ENCODE measurements around the gene COBL.

COBL gene

GRCh38 chr7:51234139-51234538 is 82.5 kb downstream of the COBL start:
- in situ Hi-C loops (cut with HindIII; ENCODE audit: low sequenced_read_pairs), result no loop called here
- H3K4me3 ChIP-seq (ENCODE audit: low read depth, low read length), result no peak overlapping the region
- no peak for DNase-seq (ENCODE audit: low read depth)

GRCh38 chr7:51233374-51233773 is 83.2 kb downstream of the COBL start:
- in situ Hi-C loops (cut with HindIII; ENCODE audit: low sequenced_read_pairs), result no loop called here
- TF ChIP-seq, protein P1, sequence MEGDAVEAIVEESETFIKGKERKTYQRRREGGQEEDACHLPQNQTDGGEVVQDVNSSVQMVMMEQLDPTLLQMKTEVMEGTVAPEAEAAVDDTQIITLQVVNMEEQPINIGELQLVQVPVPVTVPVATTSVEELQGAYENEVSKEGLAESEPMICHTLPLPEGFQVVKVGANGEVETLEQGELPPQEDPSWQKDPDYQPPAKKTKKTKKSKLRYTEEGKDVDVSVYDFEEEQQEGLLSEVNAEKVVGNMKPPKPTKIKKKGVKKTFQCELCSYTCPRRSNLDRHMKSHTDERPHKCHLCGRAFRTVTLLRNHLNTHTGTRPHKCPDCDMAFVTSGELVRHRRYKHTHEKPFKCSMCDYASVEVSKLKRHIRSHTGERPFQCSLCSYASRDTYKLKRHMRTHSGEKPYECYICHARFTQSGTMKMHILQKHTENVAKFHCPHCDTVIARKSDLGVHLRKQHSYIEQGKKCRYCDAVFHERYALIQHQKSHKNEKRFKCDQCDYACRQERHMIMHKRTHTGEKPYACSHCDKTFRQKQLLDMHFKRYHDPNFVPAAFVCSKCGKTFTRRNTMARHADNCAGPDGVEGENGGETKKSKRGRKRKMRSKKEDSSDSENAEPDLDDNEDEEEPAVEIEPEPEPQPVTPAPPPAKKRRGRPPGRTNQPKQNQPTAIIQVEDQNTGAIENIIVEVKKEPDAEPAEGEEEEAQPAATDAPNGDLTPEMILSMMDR (IDR thresholded peaks at IDR 0.05; ENCODE audit: low read depth, low read length, missing control alignments), result no peak
- no peak for DNase-seq (ENCODE audit: low read depth)
- H3K4me3 ChIP-seq (ENCODE audit: low read depth, low read length), result no peak overlapping the region

More at GRCh38 chr7:51234139-51234538, 82.5 kb downstream of the COBL start:
- TF ChIP-seq, protein P1 (IDR thresholded peaks at IDR 0.05; ENCODE audit: low read depth, low read length, missing control alignments), result no peak

DNA sequence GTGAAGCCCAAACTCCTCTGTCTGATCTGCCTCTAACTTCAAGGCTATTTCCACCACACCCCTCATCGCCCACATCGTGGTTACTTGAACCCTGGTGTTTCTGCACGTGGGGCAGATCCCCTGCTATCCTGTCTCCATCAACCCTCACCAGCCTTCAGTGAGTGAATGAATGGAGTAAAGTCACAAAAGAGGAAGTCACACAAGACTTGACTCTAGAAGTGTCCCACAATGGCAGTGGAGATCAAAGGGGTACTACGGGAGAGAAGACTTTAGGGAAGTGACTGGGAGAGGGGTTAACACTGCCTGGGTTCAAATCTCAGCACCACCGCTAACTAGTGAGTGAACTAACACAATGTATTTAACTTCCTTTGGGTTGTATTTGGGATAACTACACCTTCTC is 85.9 kb downstream of the COBL start:
- TF ChIP-seq, protein P1 (IDR thresholded peaks at IDR 0.05; ENCODE audit: low read depth, low read length, missing control alignments), result no peak
- H3K4me3 ChIP-seq (ENCODE audit: low read depth, low read length), result no peak overlapping the region
- DNase-seq (ENCODE audit: low read depth), result no peak
- in situ Hi-C loops (cut with HindIII; ENCODE audit: low sequenced_read_pairs), result no loop called here

- no peak overlapping the region for H3K4me3 ChIP-seq (ENCODE audit: low read depth, low read length)
- no peak for DNase-seq (ENCODE audit: low read depth)
- in situ Hi-C loops (cut with HindIII; ENCODE audit: low sequenced_read_pairs), result no loop called here
- TF ChIP-seq, protein P1 (IDR thresholded peaks at IDR 0.05; ENCODE audit: low read depth, low read length, missing control alignments), result no peak
Measured at GRCh38 chr7:51230324-51230625, 86.3 kb downstream of the COBL start.

- no peak overlapping the region for H3K4me3 ChIP-seq (ENCODE audit: low read depth, low read length)
- in situ Hi-C loops (cut with HindIII; ENCODE audit: low sequenced_read_pairs), result no loop called here
- no peak for DNase-seq (ENCODE audit: low read depth)
Measured at GRCh38 chr7:51229620-51230323, 86.8 kb downstream of the COBL start.

GRCh38 chr7:51229106-51229537 is 87.5 kb downstream of the COBL start:
- no peak for DNase-seq (ENCODE audit: low read depth)
- in situ Hi-C loops (cut with HindIII; ENCODE audit: low sequenced_read_pairs), result no loop called here
- H3K4me3 ChIP-seq (ENCODE audit: low read depth, low read length), result peak overlapping the region; percentile 5
- TF ChIP-seq, protein P1 (IDR thresholded peaks at IDR 0.05; ENCODE audit: low read depth, low read length, missing control alignments), result no peak

More at GRCh38 chr7:51229620-51230323, 86.8 kb downstream of the COBL start:
- TF ChIP-seq, protein P1 (IDR thresholded peaks at IDR 0.05; ENCODE audit: low read depth, low read length, missing control alignments), result no peak
